ENCODE measurements around the gene TNNC1.

Gene TNNC1

DNA sequence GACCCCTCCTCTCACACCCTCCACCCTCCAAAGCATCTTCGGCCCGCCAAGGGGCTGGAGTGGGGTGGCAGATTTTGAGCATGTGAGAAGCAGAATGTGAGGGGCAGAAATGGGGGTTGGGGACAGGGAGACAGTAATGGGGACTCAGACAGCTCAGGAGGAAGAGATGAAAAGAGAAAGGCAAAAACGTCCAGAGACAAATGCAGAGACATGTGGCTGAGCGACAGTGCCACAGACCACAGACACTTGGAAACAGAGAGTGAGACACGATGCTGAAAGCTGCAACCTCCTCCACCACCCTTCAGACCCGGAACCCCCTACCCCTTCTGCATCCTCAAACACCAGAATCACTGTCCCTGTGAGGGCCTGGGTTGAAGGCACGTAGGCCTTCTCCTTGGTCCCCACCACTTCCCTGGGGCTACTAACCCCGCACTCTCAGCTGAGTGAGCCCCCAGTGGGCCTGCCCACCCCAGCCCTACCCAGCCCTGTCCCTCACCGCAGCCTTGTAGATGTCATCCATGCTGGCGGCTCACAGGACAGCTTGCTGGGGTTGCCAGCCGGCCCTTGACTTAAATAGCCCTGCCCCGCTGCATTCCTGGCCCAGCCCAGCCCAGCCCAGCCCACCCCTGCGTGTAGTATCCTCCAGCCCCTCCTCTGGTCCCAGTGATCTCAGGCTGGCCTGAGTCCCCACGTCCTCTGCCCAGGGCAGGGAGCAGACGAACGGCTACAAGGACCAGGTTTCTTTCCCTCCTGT lies at the start of gene TNNC1:
Gene TNNC1 (minus strand): TSS at position 546 of the 754 bp plus-strand sequence. CDS start 26 bp downstream, at position 520.
- DNase-seq (ENCODE audit: low spot score) = peak; percentile 51

DNA sequence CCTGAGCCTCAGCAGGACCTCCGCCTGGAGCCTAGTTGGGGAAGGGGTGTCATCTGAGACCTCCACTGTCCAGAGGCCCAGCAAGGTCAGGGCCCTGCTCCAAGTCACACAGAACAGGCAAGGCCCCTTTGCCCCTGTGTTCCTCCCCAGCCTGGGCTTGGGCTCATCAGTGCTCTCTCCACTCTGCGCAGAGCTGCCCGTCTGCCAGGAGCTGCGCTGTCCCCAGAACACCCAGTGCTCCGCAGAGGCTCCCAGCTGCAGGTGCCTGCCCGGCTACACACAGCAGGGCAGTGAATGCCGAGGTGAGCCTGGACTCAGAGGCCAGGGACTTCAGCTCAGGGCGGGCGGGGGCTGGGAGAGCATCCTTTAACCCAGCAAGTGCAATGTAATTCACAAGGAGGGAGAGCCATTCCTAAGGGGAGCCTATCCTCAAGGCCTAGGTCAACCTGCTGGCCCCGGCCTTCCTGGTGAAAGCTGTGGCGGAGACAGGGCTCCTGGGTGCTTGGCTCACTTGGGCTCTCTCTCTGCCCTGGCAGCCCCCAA lies 49.0 kb upstream of the TNNC1 start:
- DNase-seq (ENCODE audit: low spot score) = no peak

DNA sequence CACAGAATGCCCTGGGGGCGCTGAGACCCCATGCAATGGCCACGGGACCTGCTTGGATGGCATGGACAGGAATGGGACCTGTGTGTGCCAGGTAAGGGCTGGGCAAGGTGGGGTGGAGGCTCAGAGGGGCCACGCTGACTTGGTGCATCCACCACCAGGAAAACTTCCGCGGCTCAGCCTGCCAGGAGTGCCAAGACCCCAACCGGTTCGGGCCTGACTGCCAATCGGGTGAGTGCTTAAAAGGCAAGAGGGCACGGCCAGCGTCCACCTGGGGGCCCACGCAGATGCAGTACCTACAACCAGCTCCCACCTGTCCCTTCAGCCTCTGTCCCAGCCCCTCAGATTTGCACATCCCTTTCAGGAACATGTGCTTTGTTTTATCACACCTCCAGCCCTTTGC lies 48.2 kb upstream of the TNNC1 start:
- DNase-seq (ENCODE audit: low spot score) = no peak

DNA sequence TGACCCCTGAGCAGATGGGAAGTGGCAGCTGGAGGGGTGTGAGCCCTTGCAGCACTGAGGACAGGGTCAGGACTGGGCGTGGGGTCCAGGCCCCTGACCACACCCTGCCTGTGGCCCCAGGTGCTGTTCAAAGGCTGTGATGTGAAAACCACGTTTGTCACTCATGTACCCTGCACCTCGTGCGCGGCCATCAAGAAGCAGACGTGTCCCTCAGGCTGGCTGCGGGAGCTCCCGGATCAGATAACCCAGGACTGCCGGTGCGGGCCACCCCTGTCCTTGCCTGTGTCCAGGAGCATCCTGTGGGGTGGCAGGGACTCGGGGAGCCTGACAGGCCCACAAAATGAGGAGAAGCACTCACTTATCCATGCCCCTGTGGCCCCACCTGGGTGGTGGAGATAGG lies 47.2 kb upstream of the TNNC1 start:
- DNase-seq (ENCODE audit: low spot score) = no peak

DNA sequence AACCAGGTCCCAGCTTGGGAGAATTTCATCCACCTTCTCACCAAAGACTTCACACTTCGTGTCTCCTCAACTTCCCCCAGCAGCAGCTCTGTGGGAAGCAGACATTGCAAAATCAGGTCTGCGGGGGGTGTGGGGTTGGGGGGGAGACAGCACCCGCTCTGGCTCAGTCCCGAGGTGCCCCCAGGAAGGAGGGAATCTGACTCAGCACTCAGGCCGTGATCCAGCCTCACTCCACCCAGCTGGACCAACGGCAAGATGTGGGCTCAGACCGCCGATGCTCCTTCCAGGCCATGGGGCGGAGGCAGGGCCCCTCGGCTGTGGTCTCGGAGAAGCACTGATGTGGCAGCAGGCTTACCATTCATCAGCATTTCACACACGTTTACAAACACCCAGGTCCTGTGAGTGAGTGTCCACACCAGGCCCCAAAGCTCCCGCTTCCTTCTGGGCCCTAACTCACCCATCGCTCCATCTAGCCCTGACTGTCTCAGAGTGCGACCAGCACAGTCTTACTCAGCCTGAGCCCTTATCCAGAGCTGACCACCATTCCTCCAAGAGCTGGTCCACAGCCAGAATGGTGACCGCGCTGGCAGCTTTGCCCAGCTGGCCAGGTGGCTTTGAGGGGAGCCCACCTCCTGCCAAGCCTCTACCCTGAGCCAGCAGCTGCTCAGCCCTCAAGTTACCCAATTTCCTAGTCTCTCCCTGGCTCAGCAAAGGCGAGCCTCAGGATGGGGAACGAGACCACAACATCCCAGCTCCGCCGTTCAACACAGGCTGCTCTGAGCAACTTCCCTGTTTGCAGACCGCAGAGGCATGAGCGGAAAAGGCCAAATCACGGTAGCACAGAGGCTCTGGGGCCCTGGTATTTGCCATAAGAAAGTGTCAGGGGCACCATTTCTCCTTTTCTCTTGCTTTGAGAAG lies 44.6 kb upstream of the TNNC1 start:
- no peak for DNase-seq (ENCODE audit: low spot score)

DNA sequence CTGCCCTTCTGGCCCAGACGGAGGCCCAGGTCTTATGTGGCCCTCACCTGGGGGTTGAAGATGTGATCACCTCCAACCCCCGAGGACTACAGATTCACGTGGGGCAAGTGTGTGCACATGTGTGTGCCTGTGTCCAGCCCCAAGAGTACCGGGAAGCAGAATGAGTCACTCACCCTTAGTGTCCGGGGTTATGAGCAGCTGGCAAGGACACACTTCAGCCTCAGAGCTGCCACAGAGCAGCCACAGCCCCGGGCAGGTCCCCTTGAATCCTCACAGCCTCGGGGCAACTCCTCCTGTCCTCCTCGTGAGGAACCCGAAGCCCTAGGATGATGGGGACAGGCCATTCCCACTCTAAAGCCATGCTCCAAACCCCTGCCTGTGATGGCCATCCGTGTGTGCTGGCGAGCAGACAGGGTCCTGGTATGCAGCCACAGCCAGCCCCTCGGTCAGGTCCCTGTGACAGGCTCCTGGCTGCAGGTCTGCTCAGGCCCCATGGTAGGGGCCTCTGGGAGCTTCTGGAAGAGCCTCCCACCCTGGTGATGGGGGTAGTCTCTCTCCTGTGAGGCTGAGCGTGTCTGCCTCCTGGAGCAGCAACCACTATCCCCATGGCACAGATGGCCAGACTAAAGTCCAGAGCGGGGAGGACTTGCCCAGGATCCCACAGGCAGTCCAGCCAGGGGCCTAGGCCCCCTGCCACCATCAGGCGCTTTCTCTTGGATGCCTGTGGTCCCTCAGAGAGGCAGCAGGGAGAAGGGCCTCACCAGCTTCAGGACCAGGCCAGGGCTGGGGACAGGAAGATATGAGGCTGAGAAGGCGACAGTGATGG lies 42.1 kb upstream of the TNNC1 start:
- DNase-seq (ENCODE audit: low spot score) = no peak

DNA sequence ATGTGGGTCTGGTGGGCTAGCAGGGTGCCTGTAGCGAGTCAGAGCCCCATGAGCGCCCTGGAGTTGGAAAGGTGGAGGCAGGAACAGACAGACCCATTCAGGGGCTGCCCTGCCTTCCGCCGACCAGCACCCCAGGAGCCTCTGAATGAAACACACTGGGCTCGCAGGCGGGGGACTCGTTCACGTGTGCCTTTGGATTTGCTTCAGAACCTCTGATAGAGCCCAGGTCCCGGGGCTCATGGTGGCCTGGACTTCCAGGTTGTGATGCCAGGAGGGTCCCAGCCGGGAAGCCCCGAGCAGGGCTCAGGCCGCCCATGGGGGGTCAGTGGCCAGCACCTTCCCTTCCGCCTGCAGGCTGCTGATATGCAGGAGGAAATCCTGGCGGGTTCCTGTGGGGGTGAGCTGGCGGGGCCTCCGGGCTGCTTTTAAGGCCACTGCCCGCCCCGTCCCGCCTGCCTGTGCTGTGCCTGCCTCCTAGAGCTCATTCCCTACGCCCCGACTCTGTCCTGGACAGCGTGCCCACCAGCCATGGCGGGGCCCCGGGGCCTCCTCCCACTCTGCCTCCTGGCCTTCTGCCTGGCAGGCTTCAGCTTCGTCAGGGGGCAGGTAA lies 41.1 kb upstream of the TNNC1 start, which contains the start of gene STAB1:
Gene STAB1 (plus strand): TSS at position 453 of the 610 bp plus-strand sequence. CDS start 76 bp downstream, at position 529.
- DNase-seq (ENCODE audit: low spot score) = no peak

DNA sequence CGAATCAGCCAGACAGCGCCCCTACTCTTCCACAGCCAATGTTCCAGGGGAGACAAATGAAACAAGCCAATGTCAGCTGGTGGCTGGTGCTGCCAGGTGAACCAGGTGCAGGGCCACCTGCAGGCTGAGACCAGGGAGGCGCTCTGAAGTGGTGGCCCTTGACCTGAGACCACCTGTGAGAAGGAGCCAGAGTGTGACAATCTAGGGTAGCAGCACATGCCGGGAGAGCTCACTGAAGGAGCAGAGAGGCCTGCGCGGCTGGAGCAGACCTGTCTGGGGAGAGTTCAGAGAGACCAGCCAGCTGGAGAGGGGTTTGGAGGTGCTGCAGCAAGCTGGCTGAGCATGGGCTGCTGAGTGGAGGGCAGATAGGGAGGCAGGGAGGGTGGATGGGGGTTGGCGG lies 40.6 kb upstream of the TNNC1 start:
- DNase-seq (ENCODE audit: low spot score) = no peak

DNA sequence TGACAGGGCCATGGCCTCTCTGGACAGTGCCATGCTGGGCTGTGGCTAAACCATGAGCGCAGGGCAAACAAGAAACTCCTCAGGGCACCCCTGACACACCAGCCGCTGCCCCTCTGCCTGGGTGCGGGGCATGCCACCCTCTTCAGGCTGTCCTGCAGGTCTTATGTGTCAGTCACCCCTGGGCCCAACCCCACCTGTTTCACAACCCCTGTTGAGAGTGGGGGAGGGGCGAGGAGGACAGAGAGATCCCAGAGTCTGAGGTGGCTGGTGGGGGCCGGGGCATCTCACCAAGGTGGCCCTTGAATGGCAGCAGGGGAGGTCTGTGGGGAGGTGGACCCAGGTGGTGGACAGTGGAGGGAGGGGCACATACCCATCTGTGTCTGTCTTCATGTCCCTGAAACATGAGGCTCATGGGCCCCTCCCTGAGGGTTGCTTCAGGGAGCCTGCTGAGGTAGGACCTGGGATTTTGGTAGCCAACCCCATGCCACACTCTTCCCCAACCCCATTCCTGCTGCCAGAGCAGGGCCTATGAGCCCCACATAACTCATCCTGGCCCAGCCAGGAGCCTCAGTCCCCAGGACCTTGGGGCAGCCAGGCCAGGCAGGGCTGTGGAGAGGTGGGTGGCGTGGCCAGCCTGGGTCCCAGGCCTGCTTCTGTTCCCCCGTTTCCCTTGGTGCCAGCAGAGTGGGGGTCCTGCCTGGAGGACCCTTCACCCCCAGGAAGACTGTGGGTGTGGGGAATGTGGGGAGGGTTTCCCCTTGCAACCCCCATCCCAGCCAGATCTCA lies 39.6 kb upstream of the TNNC1 start:
- no peak for DNase-seq (ENCODE audit: low spot score)

DNA sequence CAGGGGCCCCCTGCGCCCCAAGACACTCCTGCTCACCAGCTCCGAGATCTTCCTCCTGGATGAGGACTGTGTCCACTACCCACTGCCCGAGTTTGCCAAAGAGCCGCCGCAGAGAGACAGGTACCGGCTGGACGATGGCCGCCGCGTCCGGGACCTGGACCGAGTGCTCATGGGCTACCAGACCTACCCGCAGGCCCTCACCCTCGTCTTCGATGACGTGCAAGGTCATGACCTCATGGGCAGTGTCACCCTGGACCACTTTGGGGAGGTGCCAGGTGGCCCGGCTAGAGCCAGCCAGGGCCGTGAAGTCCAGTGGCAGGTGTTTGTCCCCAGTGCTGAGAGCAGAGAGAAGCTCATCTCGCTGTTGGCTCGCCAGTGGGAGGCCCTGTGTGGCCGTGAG lies 38.2 kb upstream of the TNNC1 start:
- DNase-seq (ENCODE audit: low spot score) = no peak

DNA sequence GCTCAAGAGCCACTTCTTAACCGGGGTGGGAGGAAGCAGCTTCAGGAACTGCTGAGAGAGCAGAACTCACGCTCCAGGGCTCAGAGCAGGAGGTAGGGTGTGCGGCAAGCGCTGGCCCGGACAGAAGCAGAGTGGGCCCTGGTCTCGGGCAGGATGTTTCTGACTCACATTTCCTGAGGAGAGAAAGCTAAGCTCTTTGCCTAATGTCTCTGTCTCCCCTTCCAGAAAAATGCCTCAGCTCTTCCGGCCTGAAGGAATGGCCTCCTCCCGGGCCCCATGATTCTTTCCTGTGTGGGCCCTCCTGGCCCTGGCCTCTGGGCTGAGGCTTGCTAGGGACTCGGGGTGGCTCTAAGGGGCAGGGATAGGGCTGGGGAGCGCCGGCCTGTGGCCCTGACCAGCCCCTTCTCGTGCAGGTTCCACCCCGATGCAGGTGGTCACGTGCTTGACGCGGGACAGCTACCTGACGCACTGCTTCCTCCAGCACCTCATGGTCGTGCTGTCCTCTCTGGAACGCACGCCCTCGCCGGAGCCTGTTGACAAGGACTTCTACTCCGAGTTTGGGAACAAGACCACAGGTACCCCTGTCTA lies 37.2 kb upstream of the TNNC1 start:
- DNase-seq (ENCODE audit: low spot score) = no peak

DNA sequence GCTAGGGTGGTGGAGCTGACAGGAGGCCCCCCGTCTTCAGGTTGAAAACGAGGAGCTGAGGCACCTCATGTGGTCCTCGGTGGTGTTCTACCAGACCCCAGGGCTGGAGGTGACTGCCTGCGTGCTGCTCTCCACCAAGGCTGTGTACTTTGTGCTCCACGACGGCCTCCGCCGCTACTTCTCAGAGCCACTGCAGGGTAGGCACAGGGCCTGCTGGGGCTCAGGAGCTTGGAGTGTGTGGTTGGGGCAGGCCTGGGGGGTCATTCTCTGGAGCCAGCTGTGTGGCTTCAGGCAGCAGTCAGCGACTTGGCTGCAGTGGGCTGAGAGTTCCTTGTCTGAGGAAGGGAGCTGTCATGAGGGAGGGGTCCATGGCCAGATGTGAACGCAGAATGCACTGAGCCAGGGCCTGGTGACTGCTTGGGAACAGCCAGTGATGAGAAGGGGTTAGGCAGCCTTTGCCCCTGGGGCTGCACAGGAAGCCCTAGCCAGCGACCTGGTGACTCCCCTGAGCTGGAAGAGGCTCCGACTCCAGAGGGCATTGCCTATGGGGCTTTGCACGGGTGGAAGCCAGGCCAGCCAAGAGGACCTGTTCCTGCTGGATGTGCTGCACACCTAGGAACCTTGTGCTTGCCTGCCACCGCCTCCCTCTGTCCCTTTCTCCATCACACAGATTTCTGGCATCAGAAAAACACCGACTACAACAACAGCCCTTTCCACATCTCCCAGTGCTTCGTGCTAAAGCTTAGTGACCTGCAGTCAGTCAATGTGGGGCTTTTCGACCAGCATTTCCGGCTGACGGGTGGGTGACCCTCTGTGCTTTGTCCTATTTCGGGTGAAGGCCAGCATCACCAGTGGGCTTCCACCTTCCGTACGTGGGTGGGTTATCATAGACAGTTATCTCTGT lies 36.4 kb upstream of the TNNC1 start:
- no peak for DNase-seq (ENCODE audit: low spot score)

DNA sequence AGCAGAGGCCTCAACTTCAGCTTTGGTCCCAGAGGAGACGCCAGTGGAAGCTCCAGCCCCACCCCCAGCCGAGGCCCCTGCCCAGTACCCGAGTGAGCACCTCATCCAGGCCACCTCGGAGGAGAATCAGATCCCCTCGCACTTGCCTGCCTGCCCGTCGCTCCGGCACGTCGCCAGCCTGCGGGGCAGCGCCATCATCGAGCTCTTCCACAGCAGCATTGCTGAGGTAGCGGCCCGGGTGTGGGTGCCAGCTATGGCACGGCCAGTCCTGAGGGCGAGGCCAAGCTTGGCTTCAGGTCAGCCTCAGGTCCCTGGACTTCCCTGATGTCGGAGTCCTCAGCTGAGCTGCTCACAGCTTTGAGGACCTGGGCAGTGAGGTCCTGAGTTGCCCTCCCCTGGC lies 35.6 kb upstream of the TNNC1 start:
- DNase-seq (ENCODE audit: low spot score) = no peak

DNA sequence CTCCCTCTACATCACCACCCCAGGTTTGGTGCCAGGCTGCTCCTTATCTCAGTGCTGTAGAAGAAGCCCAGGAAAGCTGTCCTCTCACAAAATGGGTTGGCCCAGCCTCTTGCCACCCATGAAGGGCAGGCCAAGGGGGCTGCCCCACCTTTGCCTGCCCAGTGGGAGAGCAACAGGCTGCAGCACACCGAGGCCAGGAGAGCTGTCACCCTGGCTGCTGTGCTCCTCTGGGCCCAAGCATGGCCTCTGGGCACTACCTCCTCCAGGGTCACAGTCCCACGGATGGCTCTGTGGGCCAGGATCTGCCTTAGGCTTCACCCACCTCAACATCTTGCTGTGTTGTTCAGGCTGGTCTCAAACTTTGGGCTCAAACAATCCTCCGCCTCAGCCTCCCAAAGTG lies 34.9 kb upstream of the TNNC1 start:
- DNase-seq (ENCODE audit: low spot score) = no peak

DNA sequence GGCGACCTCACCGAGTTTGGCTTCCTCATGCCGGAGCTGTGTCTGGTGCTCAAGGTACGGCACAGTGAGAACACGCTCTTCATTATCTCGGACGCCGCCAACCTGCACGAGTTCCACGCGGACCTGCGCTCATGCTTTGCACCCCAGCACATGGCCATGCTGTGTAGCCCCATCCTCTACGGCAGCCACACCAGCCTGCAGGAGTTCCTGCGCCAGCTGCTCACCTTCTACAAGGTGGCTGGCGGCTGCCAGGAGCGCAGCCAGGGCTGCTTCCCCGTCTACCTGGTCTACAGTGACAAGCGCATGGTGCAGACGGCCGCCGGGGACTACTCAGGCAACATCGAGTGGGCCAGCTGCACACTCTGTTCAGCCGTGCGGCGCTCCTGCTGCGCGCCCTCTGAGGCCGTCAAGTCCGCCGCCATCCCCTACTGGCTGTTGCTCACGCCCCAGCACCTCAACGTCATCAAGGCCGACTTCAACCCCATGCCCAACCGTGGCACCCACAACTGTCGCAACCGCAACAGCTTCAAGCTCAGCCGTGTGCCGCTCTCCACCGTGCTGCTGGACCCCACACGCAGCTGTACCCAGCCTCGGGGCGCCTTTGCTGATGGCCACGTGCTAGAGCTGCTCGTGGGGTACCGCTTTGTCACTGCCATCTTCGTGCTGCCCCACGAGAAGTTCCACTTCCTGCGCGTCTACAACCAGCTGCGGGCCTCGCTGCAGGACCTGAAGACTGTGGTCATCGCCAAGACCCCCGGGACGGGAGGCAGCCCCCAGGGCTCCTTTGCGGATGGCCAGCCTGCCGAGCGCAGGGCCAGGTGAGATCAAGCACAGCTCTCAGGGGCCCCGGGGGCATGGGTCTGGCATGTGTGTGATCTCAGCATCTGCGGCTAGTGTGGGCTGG lies 34.2 kb upstream of the TNNC1 start:
- no peak for DNase-seq (ENCODE audit: low spot score)

DNA sequence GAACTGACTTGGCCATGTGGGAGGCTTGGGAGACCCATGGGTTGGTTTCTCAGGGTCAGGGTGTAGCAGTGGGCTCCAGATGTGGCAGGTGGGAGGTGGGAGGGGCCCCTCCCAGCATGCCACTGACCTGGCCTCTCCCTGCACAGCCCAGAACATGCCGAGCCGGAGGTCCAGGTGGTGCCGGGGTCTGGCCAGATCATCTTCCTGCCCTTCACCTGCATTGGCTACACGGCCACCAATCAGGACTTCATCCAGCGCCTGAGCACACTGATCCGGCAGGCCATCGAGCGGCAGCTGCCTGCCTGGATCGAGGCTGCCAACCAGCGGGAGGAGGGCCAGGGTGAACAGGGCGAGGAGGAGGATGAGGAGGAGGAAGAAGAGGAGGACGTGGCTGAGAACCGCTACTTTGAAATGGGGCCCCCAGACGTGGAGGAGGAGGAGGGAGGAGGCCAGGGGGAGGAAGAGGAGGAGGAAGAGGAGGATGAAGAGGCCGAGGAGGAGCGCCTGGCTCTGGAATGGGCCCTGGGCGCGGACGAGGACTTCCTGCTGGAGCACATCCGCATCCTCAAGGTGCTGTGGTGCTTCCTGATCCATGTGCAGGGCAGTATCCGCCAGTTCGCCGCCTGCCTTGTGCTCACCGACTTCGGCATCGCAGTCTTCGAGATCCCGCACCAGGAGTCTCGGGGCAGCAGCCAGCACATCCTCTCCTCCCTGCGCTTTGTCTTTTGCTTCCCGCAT lies 33.4 kb upstream of the TNNC1 start:
- DNase-seq (ENCODE audit: low spot score) = no peak

DNA sequence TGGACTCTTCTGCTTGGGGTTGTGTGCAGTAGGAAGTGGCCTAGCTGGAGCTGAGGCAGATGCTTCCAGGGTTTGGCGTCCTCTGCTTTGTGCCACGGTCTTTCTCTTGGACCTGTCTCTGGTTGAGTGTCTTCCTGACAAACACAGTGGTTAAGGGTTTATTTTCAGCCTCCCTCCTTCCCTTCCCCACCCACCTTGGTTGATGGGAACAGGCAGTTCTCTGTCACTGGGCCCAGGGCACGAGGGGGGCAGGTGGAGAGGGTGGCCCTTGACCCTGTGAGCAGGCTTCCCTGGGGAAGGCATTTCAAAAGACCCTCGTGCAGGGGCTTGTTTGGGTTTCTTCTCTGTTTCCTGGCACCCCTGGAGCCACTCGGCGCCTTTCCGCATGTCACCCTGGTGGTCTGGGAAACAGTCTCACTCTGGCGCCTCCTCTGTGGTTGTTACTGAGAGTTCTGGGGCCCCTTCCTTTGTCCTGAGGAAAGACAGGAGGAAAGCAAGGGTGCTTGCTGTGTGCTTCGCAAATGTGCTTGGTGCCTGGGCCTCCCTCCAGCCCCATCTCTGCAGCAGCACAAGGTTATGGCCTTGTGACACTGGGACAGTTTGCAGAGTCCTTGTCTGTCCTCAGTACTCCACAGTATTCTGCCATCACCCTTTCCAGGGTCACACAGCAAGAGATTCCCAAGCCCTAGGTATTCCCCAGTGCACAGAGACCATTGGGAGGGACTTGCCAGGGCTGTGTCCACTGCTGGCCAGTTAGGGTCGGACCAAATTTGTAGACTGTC lies 31.0 kb upstream of the TNNC1 start:
- DNase-seq (ENCODE audit: low spot score) = no peak

All from LoVo (cell line).